Glomerular visceral epithelial cell (primary cell): ENCODE measurements around the gene ZNRF1.
A peak's percentile ranks its signal among the peaks of the same experiment; 100 is the strongest.

Experiments
- DNase-seq: peaks from one replicate; pipeline ENCODE4 v3.0.0-alpha.2; 2016; ENCODE audit errors: extremely low spot score

ZNRF1 gene

GRCh38 chr16:75114179-75114945 is 115.5 kb downstream of the ZNRF1 start:
- DNase-seq = no peak

- no peak for DNase-seq
Measured at GRCh38 chr16:75114946-75115825, 116.4 kb downstream of the ZNRF1 start.

DNA sequence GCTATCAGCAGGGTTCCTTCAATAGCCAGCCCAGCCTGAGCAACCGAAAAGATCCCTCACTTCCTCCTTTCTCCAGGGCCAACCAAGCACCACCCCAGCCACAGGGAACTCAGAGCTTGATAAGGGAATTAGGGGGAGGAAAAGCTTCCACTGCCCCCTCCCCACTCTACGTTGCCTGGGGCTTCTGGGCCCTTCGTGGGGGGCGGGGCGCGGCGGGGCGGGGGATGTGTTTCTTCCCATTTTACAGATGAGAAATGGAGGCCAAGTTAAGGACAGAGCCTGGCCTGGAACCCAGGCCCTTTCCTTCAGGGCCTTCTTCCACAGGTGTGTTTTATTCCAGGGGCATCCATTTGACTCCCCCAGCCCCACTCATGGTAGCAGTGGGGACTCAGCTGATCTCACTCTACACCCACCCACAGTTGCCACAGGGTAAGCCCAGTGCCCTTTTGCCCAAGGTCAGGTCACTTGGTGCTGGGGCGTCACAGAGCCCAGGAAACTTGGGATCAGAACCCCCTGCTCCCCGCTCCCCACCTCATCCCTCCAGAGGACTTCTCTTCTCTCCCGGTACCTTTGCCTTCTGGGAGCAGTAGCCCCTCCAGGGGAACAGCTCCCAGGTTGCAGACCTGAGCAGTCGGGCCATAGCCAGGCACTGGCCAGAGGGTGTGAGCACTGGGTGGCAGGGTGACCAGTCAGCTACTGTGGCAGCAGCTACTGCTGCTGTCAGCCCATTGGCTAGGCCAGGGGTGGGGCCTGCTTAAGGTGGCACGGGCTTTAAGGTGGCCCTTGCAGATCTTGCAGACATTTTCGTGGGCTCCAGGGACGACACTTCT is 117.5 kb downstream of the ZNRF1 start, which contains the start of gene LDHD:
Gene LDHD, minus strand, starts transcription at position 700 of the 830 bp plus-strand sequence. Its CDS starts 60 bp downstream, at position 640.
- DNase-seq = peak; percentile 37

GRCh38 chr16:75116911-75117245 is 118.1 kb downstream of the ZNRF1 start:
- DNase-seq = no peak

- no peak for DNase-seq
Measured at GRCh38 chr16:75118943-75119539, 120.2 kb downstream of the ZNRF1 start.

- no peak for DNase-seq
Measured at GRCh38 chr16:75120253-75120652, 121.4 kb downstream of the ZNRF1 start.

- no peak for DNase-seq
Measured at GRCh38 chr16:75121949-75122568, 123.2 kb downstream of the ZNRF1 start.

DNA sequence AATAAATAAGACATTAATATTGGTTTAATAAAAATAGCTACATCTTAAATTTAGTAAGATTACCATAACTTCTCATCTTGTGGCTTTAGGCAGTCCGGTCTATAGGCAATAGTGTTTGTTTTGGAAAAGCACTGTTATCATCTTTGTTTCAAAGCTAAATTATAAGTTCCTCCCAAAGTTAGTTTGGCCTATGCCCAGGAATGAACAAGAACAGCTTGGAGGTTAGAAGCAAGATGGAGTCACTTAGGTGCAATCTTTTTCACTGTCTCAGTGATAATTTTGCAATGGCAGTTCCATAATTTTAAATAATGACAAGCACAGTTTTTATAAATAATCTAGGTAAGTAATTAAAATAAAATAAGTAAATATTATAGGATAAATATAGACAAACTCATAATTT is 123.8 kb downstream of the ZNRF1 start:
- DNase-seq = no peak

- no peak for DNase-seq
Measured at GRCh38 chr16:75127713-75128415, 129.0 kb downstream of the ZNRF1 start.

- peak; percentile 30 for DNase-seq
Measured at GRCh38 chr16:75129421-75130149, 130.8 kb downstream of the ZNRF1 start.

GRCh38 chr16:75130150-75130771 is 131.4 kb downstream of the ZNRF1 start:
- no peak for DNase-seq

- DNase-seq = no peak
Measured at GRCh38 chr16:75131081-75131480, 132.3 kb downstream of the ZNRF1 start.

DNA sequence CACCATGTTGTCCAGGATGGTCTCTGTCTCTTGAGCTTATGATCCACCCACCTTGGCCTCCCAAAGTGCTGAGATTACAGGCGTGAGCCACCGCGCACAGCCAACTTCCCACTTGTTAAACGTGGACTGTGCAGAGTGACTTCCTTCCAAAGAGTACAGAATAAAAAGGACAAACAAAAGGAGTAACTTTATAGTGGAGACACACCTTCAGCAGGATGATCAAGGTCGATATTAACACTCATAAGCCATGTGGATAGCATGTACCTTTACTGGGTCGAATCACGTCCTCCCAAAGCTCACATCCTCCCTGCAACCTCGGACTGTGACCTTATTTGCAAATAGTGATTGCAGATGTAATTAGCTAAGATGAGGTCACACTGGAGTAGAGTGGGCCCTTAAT is 139.4 kb downstream of the ZNRF1 start:
- no peak for DNase-seq

GRCh38 chr16:75138636-75139035 is 139.8 kb downstream of the ZNRF1 start:
- no peak for DNase-seq

GRCh38 chr16:75139498-75139897 is 140.7 kb downstream of the ZNRF1 start:
- no peak for DNase-seq

GRCh38 chr16:75143941-75144340 is 145.1 kb downstream of the ZNRF1 start:
- DNase-seq = no peak

DNA sequence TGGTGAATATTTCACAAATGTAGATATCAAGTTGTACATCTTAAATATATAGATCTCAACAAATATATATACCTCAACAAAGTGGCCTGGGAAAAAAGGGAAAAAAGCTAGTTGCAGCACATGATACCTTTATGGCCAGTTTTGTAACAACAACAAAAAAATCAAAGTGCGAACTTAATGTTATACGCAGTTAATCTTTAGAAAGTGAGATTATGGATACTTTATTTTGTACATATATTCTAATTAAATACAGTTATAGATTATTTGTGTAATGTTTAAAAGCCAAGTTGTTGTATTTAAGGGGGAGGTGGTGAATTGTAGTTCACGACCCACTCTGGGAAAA is 149.1 kb downstream of the ZNRF1 start:
- DNase-seq = no peak

- peak; percentile 89 for DNase-seq
Measured at GRCh38 chr16:75148311-75149195, 149.7 kb downstream of the ZNRF1 start, which contains the start of gene ZFP1. Gene ZFP1, plus strand, starts transcription at chr16:75148524. Its CDS starts 4,428 bp downstream, at chr16:75152952.
